ENCODE results near the gene GON7. TPM values are rescaled to one million over a fixed set of nuclear protein-coding genes. Genes with fewer than 3 reads are reported as not detected.

The GON7 gene, protein sequence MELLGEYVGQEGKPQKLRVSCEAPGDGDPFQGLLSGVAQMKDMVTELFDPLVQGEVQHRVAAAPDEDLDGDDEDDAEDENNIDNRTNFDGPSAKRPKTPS
- total RNA-seq = 7.0 and 9.1 TPM in 2 replicates

DNA sequence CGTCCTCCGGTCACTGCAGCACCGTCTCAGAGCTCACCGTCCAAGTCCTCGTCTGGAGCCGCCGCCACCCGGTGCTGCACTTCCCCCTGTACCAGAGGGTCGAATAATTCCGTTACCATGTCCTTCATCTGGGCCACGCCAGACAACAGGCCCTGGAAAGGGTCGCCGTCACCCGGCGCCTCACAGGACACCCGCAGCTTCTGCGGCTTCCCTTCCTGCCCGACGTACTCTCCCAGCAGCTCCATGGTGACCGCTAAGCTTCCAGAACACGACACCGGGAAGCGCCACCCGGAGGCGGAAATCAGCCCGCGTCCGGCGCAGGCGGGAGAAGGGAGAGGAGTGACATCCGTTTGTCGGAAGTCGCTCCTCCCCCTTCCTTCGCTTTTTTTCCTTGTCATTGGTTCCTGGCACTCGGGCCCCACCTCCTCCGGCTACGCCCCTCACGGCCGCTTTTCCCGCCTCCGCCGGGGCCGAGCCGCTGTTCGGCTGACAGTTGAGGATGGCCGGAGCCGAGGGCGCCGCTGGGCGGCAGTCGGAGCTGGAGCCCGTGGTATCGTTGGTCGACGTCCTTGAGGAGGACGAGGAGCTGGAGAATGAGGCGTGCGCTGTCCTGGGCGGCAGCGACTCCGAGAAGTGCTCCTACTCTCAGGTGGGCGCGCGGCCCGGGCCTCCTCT lies at the start of gene GON7, which contains the start of gene UBR7:
TSS of gene GON7 (minus strand) at position 273 of the 675 bp plus-strand sequence. CDS start at position 245, 28 bp downstream.
TSS of gene UBR7 (plus strand) at position 464 of the 675 bp plus-strand sequence. CDS start at position 500, 36 bp downstream.

DNA sequence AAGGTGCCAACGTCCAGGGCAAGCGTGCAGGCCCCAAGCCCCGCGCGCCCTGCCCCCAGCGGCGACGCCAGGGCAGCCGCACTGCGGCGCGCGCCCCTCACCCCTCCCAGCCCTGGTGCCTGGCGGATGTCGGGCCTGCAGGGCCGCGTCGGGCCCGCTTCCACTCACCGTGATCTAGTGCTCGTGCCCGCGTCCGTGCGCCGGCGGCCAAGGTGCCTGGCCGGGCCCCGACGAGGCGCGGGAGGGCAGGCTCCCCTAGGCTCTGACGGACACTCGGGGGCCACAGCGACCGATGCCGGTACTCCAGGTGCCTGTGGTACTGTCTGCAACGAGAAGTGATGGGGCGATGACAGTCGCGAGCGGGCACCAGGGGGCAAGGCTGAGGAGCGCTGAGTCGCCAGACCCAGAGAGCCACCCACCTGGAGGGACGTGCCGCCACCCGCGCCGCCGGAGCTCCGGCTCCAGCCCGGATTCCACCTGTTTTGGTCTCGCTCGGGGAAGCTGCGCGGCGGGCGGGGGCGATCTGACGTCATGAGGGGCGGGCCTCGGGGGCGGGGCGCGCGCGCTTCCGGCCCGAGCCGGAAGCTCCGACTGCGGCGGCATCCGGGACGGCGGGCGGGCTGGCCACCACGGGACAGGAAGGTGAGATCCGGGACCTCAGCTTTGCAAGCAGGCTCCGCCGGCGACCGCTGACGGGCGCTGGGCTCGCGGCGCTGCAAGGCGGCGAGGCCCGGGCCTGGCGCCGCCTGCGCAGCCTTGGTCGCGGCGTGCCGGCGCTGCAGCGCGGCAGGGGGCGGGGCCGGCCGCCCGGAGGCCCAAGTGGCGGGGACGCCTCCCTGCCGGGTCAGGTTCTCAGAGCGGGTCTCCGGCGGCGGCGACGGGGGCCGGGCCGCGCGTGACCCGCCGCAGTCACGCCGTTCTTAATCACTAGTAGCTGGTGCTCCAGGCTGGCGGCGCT lies 22.2 kb downstream of the GON7 start, which contains the start of the genes LYSET and MOAP1:
TSS of gene LYSET (plus strand) at position 927 of the 958 bp plus-strand sequence. CDS start 89 bp downstream, outside the sequence.
TSS of gene MOAP1 (minus strand) at position 507 of the 958 bp plus-strand sequence. CDS start 655 bp downstream, outside the sequence.

Other genes with a start within 250 kb of the GON7 start
- gene ITPK1, start 91.1 kb downstream of the GON7 start, total RNA-seq = 23.8 and 37.8 TPM in 2 replicates
- 10.8 and 27.6 TPM in 2 replicates for gene MOAP1, start 22.2 kb downstream of the GON7 start, total RNA-seq
- 4.6 and 7.4 TPM in 2 replicates for gene LYSET, start 21.7 kb downstream of the GON7 start, total RNA-seq
- gene UBR7, start 191 bp upstream of the GON7 start, total RNA-seq = 30.3 and 33.2 TPM in 2 replicates
- gene BTBD7, start 126.0 kb upstream of the GON7 start, total RNA-seq = 12.4 and 21.7 TPM in 2 replicates
- not detected in 2 replicates for gene COX8C, start 140.1 kb upstream of the GON7 start, total RNA-seq
- 0.13 TPM in 1 of 2 replicates, not detected in the other for gene UNC79, start 223.9 kb upstream of the GON7 start, total RNA-seq